Measurements from ENCODE around the gene GRK4. TPM values are rescaled to one million over a fixed set of nuclear protein-coding genes. Genes with fewer than 3 reads are reported as not detected.

GRK4 gene
- total RNA-seq, 1 experiment from 2014 or later = 4.5 TPM

- H3K36me3 Mint-ChIP-seq (ENCODE audit: insufficient read depth, unreplicated experiment) = no peaks in the 10 kb centered on the region
- H3K4me3 Mint-ChIP-seq (ENCODE audit: unreplicated experiment) = no peak overlapping the region
- H3K27ac Mint-ChIP-seq (ENCODE audit: low read depth, unreplicated experiment) = no peak overlapping the region
- intact Hi-C loops (cut with micrococcal nuclease) = no loop called here
- CTCF ChIA-PET = interaction anchor here (1.1 to 1.2 kb wide), 2 partner anchors 62 to 64 kb away, joined by 3 to 6 read pairs; no protein-coding TSS in a partner anchor
- POLR2A ChIA-PET = no interaction called here
- BruUV-seq (replicated peaks) = no TSS peak
- H3K4me1 Mint-ChIP-seq (ENCODE audit: insufficient read depth, unreplicated experiment) = peaks cover 10% of the 10 kb centered on the region
- H3K9me3 Mint-ChIP-seq (ENCODE audit: unreplicated experiment) = no peaks in the 10 kb centered on the region
- no peak for TF ChIP-seq CTCF (IDR thresholded peaks at IDR 0.05; ENCODE audit: unreplicated experiment)
- no peaks in the 10 kb centered on the region for H3K27me3 Mint-ChIP-seq (ENCODE audit: insufficient read depth, unreplicated experiment)
- DNase-seq (ENCODE audit: unreplicated experiment) = no peak
Measured at GRCh38 chr4:3040452-3041191, 77.3 kb downstream of the GRK4 start.

- BruUV-seq (replicated peaks) = no TSS peak
- POLR2A ChIA-PET = interaction anchor here (1.1 kb wide), 1 partner anchor 32 kb away, joined by 3 read pairs; no protein-coding TSS in a partner anchor
- H3K4me3 Mint-ChIP-seq (ENCODE audit: unreplicated experiment) = no peak overlapping the region
- H3K36me3 Mint-ChIP-seq (ENCODE audit: insufficient read depth, unreplicated experiment) = no peaks in the 10 kb centered on the region
- CTCF ChIA-PET = interaction anchor here (0.7 to 1.4 kb wide), 2 partner anchors 32 to 63 kb away, joined by 3 to 6 read pairs; no protein-coding TSS in a partner anchor
- peaks cover 10% of the 10 kb centered on the region for H3K4me1 Mint-ChIP-seq (ENCODE audit: insufficient read depth, unreplicated experiment)
- DNase-seq (ENCODE audit: unreplicated experiment) = no peak
- no peak for TF ChIP-seq CTCF (IDR thresholded peaks at IDR 0.05; ENCODE audit: unreplicated experiment)
- H3K9me3 Mint-ChIP-seq (ENCODE audit: unreplicated experiment) = no peaks in the 10 kb centered on the region
- intact Hi-C loops (cut with micrococcal nuclease) = no loop called here
- H3K27me3 Mint-ChIP-seq (ENCODE audit: insufficient read depth, unreplicated experiment) = no peaks in the 10 kb centered on the region
- H3K27ac Mint-ChIP-seq (ENCODE audit: low read depth, unreplicated experiment) = no peak overlapping the region
Measured at GRCh38 chr4:3041192-3042142, 78.1 kb downstream of the GRK4 start.

GRCh38 chr4:3042226-3042625, 78.9 kb downstream of the GRK4 start:
- H3K36me3 Mint-ChIP-seq (ENCODE audit: insufficient read depth, unreplicated experiment) = no peaks in the 10 kb centered on the region
- no peaks in the 10 kb centered on the region for H3K27me3 Mint-ChIP-seq (ENCODE audit: insufficient read depth, unreplicated experiment)
- H3K27ac Mint-ChIP-seq (ENCODE audit: low read depth, unreplicated experiment) = no peak overlapping the region
- H3K9me3 Mint-ChIP-seq (ENCODE audit: unreplicated experiment) = no peaks in the 10 kb centered on the region
- intact Hi-C loops (cut with micrococcal nuclease) = no loop called here
- ChIA-PET POLR2A (interaction anchor here (1.1 kb wide), 1 partner anchor 33 kb away, joined by 3 read pairs; no protein-coding TSS in a partner anchor), CTCF (interaction anchor here (0.7 to 1.4 kb wide), 3 partner anchors 33 to 77 kb away, joined by 3 to 6 read pairs (median 3); no protein-coding TSS in a partner anchor)
- no peak overlapping the region for H3K4me3 Mint-ChIP-seq (ENCODE audit: unreplicated experiment)
- no peak for TF ChIP-seq CTCF (IDR thresholded peaks at IDR 0.05; ENCODE audit: unreplicated experiment)
- no peak for DNase-seq (ENCODE audit: unreplicated experiment)
- no TSS peak for BruUV-seq (replicated peaks)
- peaks cover 5% of the 10 kb centered on the region for H3K4me1 Mint-ChIP-seq (ENCODE audit: insufficient read depth, unreplicated experiment)

Measured in MCF 10A (cell line).